22Rv1 (cell line): ENCODE results near the gene GSG1L.

Experiments used
- H3K27ac ChIP-seq: fragments of 450-650 bp; 2 replicates; pipeline ENCODE4 v1.5.1; 2017
- CTCF ChIP-seq: fragments of 450-650 bp; IDR thresholded peaks from 2 replicates; pipeline ENCODE4 v1.5.1; 2017; ENCODE audit warnings: mild to moderate bottlenecking
- ZFX ChIP-seq: fragments of 450-650 bp; IDR thresholded peaks from 2 replicates; pipeline ENCODE4 v1.6.1; 2017; ENCODE audit warnings: antibody characterized with exemption, borderline replicate concordance

The GSG1L gene

GRCh38 chr16:27960619-27961295 lies 102.8 kb downstream of the GSG1L start:
- no peak overlapping the region for H3K27ac ChIP-seq
- TF ChIP-seq ZFX = no peak
- no peak for TF ChIP-seq CTCF

- TF ChIP-seq ZFX (no peak), CTCF (no peak)
- no peak overlapping the region for H3K27ac ChIP-seq
These were observed 103.6 kb downstream of the GSG1L start for GRCh38 chr16:27959914-27960313.

- no peak for TF ChIP-seq ZFX
- no peak for TF ChIP-seq CTCF
- H3K27ac ChIP-seq = no peak overlapping the region
These were observed 109.3 kb downstream of the GSG1L start for GRCh38 chr16:27954191-27954590.

GRCh38 chr16:27952811-27953210 lies 110.7 kb downstream of the GSG1L start:
- no peak overlapping the region for H3K27ac ChIP-seq
- TF ChIP-seq ZFX (no peak), CTCF (no peak)

GRCh38 chr16:27951489-27952120 lies 111.9 kb downstream of the GSG1L start:
- H3K27ac ChIP-seq = no peak overlapping the region
- no peak for TF ChIP-seq ZFX
- TF ChIP-seq CTCF = no peak

- H3K27ac ChIP-seq = no peak overlapping the region
- TF ChIP-seq CTCF = no peak
- TF ChIP-seq ZFX = no peak
These were observed 113.2 kb downstream of the GSG1L start for GRCh38 chr16:27950206-27950887.

- H3K27ac ChIP-seq = no peak overlapping the region
- TF ChIP-seq CTCF (no peak), ZFX (no peak)
These were observed 115.8 kb downstream of the GSG1L start for GRCh38 chr16:27947696-27948095.
